Measurements from ENCODE around the gene CACNA1H. TPM values are rescaled to one million over a fixed set of nuclear protein-coding genes. Genes with fewer than 3 reads are reported as not detected.

The CACNA1H gene
- total and polyA plus RNA-seq, 3 donors from 2014 or later, result 41.1 to 69.0 (median 55.9) TPM

DNA sequence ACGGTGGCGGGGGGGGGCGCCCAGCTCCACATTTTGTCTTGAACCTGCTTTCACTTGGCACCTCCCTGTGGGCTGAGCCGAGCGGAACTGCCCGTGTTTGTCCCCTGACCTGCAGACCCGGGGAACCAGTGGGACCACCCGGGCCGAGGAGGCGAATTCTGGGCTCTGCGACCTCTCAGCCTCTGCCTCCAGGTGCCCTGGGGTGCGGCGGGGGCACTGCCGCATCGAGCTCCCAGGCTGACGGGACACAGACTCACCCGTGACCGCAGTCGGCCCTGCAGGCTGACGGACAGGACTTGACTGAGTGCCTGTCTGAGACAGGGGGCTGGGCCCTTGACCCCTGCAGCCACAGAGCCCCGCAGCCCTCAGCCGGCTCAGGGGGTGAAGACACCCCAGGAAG, 45.8 kb upstream of the CACNA1H start:
- intact Hi-C loops (cut with DNase I; ENCODE audit: low total_unique reads), result no loop called here

DNA sequence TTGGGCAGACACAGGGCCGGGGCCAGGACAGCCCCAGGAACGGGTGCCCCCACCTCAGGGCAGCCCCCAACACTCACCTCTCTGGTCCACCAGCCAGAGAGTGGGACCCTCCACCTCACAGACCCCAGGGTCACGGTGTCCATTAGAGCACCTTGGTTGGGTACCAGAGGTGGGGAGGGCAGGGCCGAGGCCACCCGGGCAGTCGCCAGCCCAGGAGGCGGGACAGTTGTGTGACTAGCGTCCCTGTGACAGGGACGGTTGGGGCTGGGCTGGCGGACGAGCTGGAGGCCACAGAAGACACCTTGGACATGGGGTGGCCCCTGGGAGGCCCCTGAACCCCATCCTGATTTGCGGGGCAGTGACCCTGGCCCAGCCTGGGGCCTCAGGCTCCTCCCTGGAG, 45.2 kb upstream of the CACNA1H start:
- no peak for TF ChIP-seq POLR2A (IDR thresholded peaks at IDR 0.05)
- TF ChIP-seq, protein P1, sequence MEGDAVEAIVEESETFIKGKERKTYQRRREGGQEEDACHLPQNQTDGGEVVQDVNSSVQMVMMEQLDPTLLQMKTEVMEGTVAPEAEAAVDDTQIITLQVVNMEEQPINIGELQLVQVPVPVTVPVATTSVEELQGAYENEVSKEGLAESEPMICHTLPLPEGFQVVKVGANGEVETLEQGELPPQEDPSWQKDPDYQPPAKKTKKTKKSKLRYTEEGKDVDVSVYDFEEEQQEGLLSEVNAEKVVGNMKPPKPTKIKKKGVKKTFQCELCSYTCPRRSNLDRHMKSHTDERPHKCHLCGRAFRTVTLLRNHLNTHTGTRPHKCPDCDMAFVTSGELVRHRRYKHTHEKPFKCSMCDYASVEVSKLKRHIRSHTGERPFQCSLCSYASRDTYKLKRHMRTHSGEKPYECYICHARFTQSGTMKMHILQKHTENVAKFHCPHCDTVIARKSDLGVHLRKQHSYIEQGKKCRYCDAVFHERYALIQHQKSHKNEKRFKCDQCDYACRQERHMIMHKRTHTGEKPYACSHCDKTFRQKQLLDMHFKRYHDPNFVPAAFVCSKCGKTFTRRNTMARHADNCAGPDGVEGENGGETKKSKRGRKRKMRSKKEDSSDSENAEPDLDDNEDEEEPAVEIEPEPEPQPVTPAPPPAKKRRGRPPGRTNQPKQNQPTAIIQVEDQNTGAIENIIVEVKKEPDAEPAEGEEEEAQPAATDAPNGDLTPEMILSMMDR (IDR thresholded peaks at IDR 0.05), result no peak
- H3K27me3 ChIP-seq, result no peaks in the 10 kb centered on the region
- 79% methylated on average over 12 of the region's 12 CpGs; no CpG with 5 or more reads in 1 of the 2 donors for WGBS, 2 donors

More for the DNA sequence above, 45.8 kb upstream of the CACNA1H start:
- Histone ChIP-seq H3K27ac (no peak overlapping the region), H3K36me3 (ENCODE audit: low read depth, missing control alignments) (no peaks in the 10 kb centered on the region), H3K4me1 (peaks cover 9% of the 10 kb centered on the region), H3K4me3 (no peak overlapping the region), H3K9me3 (no peaks in the 10 kb centered on the region), H3K27me3 (no peaks in the 10 kb centered on the region)
- TF ChIP-seq POLR2A (IDR thresholded peaks at IDR 0.05), result no peak
- TF ChIP-seq, protein P1 (IDR thresholded peaks at IDR 0.05), result no peak
- no peak for DNase-seq
- WGBS, 2 donors, result 69 to 73% methylated on average over 15 to 22 of the region's 22 CpGs

DNA sequence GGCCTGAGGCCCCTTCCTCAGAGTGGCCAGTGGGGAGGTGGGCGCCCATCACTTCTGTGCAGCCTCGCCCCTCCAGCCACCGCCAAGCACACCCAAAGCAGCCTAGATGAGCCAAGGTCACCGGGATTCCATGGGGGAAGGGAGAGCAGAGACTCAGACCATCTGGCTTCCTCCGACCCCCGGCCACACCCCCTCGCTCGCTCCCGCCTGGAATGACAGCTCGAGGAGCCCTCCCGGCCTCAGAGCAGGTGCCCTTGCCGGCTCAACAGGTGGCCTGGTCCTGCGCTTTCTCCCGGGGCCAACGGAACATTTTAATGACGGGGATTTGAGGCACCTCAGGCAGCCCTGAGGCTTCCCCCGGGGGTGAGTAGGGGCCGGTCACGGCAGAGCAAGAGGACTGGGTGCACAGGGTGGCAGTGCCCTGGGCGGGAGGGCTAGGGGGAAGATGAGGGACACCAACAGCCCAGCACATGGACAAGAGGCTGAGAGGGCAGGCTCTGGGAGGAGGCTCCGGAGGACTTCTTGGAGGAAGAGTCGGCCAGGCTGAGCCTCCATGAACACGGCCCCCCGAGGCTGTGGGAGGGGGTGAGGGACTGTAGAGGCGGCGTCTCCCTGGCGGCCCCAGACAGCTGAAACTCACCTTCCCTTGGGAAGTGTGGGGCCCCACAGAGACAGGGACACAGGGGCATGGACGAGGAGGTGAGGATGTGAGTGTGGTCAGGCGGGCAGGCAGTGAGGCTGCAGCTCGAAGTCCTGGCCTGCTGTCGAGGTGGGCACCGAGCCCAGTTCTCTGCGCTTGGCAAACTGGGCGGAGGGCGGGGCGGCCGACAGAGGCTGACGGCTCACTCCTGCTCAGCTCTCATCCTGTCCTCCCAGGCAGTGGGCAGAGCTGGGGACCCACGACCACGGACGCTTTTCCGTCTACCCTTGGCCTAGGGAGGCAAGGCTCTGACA, 44.3 kb upstream of the CACNA1H start:
- Histone ChIP-seq H3K4me3 (no peak overlapping the region), H3K27me3 (no peaks in the 10 kb centered on the region), H3K36me3 (ENCODE audit: low read depth, missing control alignments) (no peaks in the 10 kb centered on the region), H3K9me3 (no peaks in the 10 kb centered on the region), H3K27ac (no peak overlapping the region), H3K4me1 (peaks cover 1% of the 10 kb centered on the region)
- 47 to 51% methylated on average over 23 to 37 of the region's 42 CpGs for WGBS, 2 donors
- DNase-seq, result peak; percentile 71
- TF ChIP-seq, protein P1 (IDR thresholded peaks at IDR 0.05), result no peak
- TF ChIP-seq POLR2A (IDR thresholded peaks at IDR 0.05), result no peak
- intact Hi-C loops (cut with DNase I; ENCODE audit: low total_unique reads), result no loop called here

More for the DNA sequence above, 45.2 kb upstream of the CACNA1H start:
- no peaks in the 10 kb centered on the region for H3K9me3 ChIP-seq
- DNase-seq, result no peak
- no peak overlapping the region for H3K4me3 ChIP-seq
- peaks cover 9% of the 10 kb centered on the region for H3K4me1 ChIP-seq
- intact Hi-C loops (cut with DNase I; ENCODE audit: low total_unique reads), result no loop called here
- H3K36me3 ChIP-seq (ENCODE audit: low read depth, missing control alignments), result no peaks in the 10 kb centered on the region
- H3K27ac ChIP-seq, result no peak overlapping the region

DNA sequence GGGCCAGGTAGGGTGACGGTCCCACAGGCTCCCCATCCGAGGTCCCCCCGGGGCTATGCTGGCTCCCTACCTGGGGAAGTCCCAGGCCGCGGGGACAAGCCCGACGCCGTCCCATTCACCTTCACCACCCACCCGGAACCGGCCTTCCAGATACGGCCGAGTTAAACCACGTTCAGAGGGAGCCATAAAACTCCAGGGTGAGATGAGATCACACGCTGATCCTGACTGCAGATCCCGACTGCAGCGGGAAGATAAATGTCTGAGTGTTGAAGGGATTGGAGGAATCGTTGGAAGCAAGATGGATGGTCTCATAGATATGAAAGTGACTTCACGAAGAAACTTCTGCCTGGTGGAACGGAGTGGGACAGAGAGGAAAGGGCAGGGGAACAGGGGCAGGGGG, 43.3 kb upstream of the CACNA1H start:
- Histone ChIP-seq H3K27me3 (no peaks in the 10 kb centered on the region), H3K4me1 (no peaks in the 10 kb centered on the region), H3K36me3 (ENCODE audit: low read depth, missing control alignments) (no peaks in the 10 kb centered on the region), H3K9me3 (no peaks in the 10 kb centered on the region), H3K27ac (no peak overlapping the region), H3K4me3 (no peak overlapping the region)
- intact Hi-C loops (cut with DNase I; ENCODE audit: low total_unique reads), result loop anchor here (5.0 kb wide), 1 partner anchor 88 kb away; no protein-coding TSS in a partner anchor
- DNase-seq, result no peak
- TF ChIP-seq, protein P1 (IDR thresholded peaks at IDR 0.05), result no peak
- TF ChIP-seq POLR2A (IDR thresholded peaks at IDR 0.05), result no peak
- WGBS, 2 donors, result 67 to 69% methylated on average over 18 to 19 of the region's 19 CpGs

All from testis (tissue), 3 donors.